ENCODE measurements around the gene ZNF367. TPM values are rescaled to one million over a fixed set of nuclear protein-coding genes. Genes with fewer than 3 reads are reported as not detected.

The ZNF367 gene
- total and polyA plus RNA-seq, 9 of the 15 experiments (the other 6 are each of a cell fraction or from before 2014, with no cell fraction given), result 2.7 to 14.4 (median 10.0) TPM

GRCh38 chr9:96413302-96414221, 4.6 kb downstream of the ZNF367 start (continued):
- TF ChIP-seq NCOA4 (IDR thresholded peaks at IDR 0.05; ENCODE audit: partially characterized antibody) (no peak), ZBTB34 (CRISPR knock-in tag; IDR thresholded peaks at IDR 0.05) (no peak), ETV6 (IDR thresholded peaks at IDR 0.05; ENCODE audit: borderline replicate concordance in 1 of 2, low read depth in 2 of 2, low read length in 1 of 2) (no peak), ETV6 (CRISPR knock-in tag; IDR thresholded peaks at IDR 0.05; ENCODE audit: borderline replicate concordance) (no peak), STAG1 (CRISPR knock-in tag; IDR thresholded peaks at IDR 0.05; ENCODE audit: borderline replicate concordance) (no peak), HMGN3 (IDR thresholded peaks at IDR 0.05; ENCODE audit: borderline replicate concordance, extremely low read depth, insufficient read length, low read depth, low read length) (no peak), ZNF384 (IDR thresholded peaks at IDR 0.05; ENCODE audit: low read depth, low read length) (0 out of 2 replicates have a peak, but pooled peaks have one; percentile 9), AFF4 (CRISPR knock-in tag; IDR thresholded peaks at IDR 0.05) (no peak), ZNF583 (CRISPR knock-in tag; IDR thresholded peaks at IDR 0.05) (no peak), ZNF263 (CRISPR knock-in tag; IDR thresholded peaks at IDR 0.05; ENCODE audit: borderline replicate concordance) (no peak), PHB2 (IDR thresholded peaks at IDR 0.05; ENCODE audit: low read depth) (no peak), ZNF668 (CRISPR knock-in tag; IDR thresholded peaks at IDR 0.05) (no peak), ZNF780A (CRISPR knock-in tag; IDR thresholded peaks at IDR 0.05) (no peak), PPARD (CRISPR knock-in tag; IDR thresholded peaks at IDR 0.05) (no peak), ZFP1 (CRISPR knock-in tag; IDR thresholded peaks at IDR 0.05) (no peak), DPF2 (IDR thresholded peaks at IDR 0.05) (0 out of 2 replicates have a peak, but pooled peaks have one; percentile 18), ZNF174 (CRISPR knock-in tag; IDR thresholded peaks at IDR 0.05) (no peak), DACH1 (IDR thresholded peaks at IDR 0.05; ENCODE audit: partially characterized antibody) (no peak), SREBF1 (IDR thresholded peaks at IDR 0.05; ENCODE audit: borderline replicate concordance, low read depth, low read length) (no peak), SMAD3 (CRISPR knock-in tag; conservative IDR thresholded peaks at IDR 0.05) (no peak), GATA2 (CRISPR knock-in tag; IDR thresholded peaks at IDR 0.05) (peak; percentile 86), FOXK2 (conservative IDR thresholded peaks at IDR 0.05 in 1 of 2, IDR thresholded peaks at IDR 0.05 in 1 of 2; ENCODE audit: low read depth in 2 of 2) (no peak), FUS (optimal IDR thresholded peaks at IDR 0.05; ENCODE audit: low read depth, low read length) (no peak), POLR3A (IDR thresholded peaks at IDR 0.05; ENCODE audit: borderline replicate concordance, extremely low read depth, insufficient read depth, insufficient read length) (no peak), SMC3 (conservative IDR thresholded peaks at IDR 0.05; ENCODE audit: insufficient read depth, low read depth, low read length) (no peak)

Data from K562 (cell line).